T-helper 1 cell (primary cell): ENCODE results near the gene KCND3.
"Not testable (repeated sequence)": the region's sequence is repeated elsewhere in the genome, so short reads cannot be mapped to it uniquely, and the experiment has no call there.

ENCODE experiments used
- DNase-seq, 5 donors: peaks; one replicate each; pipeline ENCODE4 v3.0.0-alpha.2; 2012 to 2020

Gene KCND3

GRCh38 chr1:111762332-111762731, 227.1 kb downstream of the KCND3 start:
- DNase-seq, result no peak

- no peak for DNase-seq
These were observed 227.8 kb downstream of the KCND3 start for GRCh38 chr1:111761717-111762116.

DNA sequence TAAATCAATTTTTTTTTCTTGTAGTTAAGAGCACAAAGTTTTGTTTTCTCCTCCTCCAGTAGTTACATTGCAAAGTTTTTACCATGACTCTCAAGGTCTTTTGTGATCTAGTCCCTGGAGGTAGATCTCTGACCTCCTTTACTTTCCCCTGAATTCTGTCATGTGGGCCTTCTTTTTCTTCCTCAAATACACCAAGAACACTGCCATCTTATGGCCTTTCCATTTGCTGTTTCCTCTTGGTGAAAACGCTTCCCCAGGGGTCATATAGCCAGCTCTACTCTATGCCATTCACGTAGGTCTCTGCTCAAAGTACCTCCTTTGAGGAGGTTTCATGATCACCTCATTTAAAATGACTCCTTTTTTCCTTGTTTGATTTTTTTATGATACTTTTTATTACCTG, 231.1 kb downstream of the KCND3 start:
- DNase-seq, result no peak

DNA sequence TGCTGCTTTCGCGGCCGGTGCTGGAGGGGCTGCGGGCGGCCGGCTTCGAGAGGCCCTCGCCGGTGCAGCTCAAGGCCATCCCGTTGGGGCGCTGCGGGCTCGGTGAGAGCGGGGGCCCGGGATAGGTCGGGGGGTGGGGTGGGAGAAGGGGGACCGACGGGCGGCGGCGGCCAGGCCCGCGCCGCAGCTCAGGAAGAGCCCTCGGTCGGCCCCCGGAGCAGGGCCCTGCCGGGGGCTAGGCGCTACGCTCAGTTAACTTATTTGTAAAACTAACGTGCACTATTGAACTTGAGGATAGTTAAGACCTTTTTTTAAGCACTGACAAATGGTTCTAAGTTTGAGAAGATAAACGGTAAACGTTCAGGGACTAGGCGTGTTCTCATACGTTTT, 233.3 kb downstream of the KCND3 start:
- DNase-seq, result no peak

DNA sequence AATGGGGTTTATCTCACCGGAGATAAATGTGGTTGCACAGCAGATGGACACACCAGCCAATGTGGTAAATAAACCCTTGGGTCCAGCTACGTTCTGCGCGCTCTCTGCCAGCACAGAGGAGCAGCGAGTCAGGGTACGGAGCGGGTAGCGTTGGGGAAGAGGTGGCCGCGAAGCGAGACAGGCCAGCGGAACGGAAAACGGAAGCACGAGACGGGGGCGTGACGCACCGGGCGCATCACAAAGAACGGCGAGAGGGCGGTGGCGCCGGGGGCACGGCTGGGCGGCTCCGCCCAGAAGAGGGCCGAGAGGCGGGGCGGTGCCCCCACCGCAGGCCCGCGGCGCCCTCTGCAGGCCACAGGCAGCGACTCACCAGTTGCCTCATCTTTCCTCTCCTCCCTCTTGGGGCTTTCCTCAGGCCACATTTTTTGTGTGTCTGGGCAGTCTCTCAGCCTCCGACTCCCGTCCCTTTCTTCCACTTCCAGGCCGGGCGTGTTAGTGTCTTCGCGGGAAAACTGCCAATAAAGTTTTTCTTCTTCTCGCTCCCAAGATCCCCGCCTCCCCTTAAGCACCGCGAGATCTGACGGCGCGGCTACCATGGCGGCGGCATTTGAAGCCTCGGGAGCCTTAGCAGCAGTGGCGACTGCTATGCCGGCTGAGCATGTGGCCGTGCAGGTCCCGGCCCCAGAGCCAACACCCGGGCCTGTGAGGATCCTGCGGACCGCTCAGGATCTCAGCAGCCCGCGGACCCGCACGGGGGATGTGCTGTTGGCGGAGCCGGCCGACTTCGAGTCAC, 233.9 kb downstream of the KCND3 start, which contains the start of gene DDX20:
DDX20 (plus strand) TSS at position 571 of the 793 bp plus-strand sequence; CDS start at position 595, 24 bp downstream.
- DNase-seq, result peak; percentile 88 to 94 (median 92)

DNA sequence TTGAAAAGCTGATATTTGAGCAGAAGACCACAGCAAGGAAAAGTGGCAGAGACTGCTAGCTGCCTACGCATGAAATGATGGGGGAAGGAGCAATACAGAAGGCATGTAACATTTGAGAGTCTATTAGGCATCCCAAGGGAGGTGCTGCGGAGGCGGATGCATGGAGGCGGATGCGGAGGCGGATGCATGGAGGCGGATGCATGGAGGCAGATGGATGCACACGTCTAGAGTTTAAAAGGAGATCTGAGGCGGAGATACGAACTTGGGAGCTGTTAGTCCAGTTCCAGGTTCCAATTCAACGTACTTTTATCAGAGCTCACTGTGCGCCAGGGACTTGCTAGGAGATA, 234.5 kb downstream of the KCND3 start:
- DNase-seq, result peak in 2 of 5 donors; percentile 10 to 69

DNA sequence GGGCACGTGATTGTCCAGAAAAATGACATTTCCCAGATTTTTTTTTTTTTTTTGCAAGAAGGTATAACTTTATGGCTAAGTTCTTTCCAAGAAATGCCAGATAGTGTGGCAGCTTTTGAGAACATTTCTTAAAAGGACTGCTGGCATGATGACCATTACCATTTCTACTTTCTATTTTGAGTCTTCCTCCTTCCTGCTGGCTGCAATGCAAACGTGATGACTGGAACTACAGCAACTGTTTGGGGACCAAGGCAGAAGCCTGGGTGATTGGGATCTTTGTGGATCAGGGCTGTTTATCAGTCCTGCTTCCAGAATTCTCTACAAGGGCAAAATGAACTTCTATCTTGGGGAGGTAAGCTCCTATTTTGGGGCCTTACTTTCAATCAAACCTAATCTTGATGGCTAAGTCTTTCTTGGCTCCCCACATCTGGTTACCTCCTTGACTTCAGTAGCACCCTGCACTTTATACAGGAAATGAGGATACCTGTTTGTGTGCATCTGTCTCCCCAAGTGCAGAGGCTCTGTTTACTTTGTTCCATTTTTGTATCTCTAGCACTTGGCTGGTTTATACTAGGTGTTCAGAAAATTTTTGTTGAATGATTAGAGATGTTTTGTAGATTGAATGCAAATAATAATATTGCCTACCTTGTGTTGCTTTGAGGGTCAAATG, 237.4 kb downstream of the KCND3 start:
- no peak for DNase-seq

DNA sequence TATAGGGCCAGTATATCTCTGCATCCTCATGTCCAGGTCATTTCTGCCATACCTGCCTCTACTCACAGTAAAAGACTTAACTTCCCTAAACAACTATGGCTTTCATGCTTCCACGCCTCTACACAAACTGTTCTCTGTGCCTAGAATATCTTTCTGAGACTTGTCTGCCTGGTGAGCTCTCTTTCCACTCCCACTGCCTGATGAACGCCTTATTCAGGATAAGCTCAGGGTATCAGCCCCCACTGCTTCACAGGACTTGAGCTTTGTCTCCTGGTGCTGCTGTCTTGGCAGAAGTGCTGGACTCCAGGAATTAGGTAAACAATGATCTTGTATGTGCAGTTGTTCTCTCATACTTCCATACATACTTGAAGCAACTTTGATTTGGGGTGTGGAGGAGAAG, 238.6 kb downstream of the KCND3 start:
- no peak for DNase-seq

GRCh38 chr1:111749628-111750027, 239.8 kb downstream of the KCND3 start:
- no peak for DNase-seq

- DNase-seq, result no peak
These were observed 241.5 kb downstream of the KCND3 start for GRCh38 chr1:111747947-111748346.

DNA sequence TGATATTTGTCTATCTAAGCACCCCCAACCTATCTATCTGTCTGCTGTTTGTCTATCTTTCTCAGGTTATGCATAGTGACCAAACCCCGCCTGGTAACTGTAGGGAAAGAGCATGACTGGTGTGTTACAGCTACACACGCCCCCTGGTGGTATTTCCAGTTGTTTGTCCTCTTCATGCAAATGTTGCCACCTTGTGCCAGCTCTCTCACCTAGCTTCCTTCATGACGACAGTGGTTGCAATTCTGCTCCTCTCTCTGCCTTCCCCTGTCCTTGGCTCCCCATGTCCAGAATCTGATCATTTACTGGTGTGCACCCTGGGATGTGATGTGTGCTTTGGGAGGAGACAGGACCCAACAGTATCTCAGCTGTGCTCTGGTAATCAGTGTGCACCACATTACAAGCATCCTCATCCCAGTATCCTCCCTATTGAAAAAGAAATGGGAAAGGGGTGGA, 242.2 kb downstream of the KCND3 start:
- peak in 4 of 5 donors; percentile 38 to 85 (median 56) for DNase-seq

- no peak for DNase-seq
These were observed 242.9 kb downstream of the KCND3 start for GRCh38 chr1:111746614-111746999.

DNA sequence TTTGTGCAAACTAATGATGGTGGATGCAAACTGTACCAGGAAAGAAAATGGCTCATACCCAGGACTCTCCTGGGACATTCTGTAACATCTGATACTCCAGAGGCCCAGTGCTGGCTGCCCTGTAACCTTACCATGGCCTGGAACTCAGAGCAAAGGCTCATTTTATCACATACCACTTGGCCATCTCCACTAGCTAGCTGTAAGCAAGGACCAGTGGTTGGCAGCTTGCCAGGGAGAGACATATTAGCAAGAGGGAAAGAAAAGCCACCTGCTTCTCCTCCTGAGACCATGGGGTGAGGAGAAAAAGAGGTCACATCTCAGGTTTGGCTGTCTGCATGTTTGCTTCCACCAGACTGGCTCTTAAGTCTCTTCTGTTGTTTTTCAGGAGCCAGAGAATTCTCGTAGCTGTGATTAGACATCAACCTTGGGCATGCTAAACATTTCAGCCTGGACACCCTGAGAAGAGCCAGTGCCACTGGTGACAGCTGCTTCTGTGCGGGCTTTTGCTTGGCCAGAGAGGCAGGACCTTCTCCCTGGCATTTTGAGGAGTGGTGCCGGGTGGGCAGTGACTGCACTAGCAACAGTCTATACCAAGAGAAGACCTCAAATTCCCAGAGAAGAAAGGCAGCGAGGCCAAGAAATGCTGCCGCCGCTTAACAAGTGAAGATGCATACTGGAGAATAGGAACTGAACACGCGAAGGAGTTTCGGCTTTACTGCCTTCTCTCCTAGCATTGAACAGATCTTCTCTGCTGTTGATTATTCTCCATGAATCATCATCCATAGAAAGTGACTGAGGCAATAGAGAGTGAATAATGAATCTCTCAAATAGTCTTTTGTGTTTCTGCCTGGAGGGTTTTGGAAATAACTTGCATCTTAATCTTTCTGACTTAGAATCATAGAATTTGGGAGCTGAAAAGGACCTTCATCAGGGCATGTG, 243.5 kb downstream of the KCND3 start:
- no peak for DNase-seq

DNA sequence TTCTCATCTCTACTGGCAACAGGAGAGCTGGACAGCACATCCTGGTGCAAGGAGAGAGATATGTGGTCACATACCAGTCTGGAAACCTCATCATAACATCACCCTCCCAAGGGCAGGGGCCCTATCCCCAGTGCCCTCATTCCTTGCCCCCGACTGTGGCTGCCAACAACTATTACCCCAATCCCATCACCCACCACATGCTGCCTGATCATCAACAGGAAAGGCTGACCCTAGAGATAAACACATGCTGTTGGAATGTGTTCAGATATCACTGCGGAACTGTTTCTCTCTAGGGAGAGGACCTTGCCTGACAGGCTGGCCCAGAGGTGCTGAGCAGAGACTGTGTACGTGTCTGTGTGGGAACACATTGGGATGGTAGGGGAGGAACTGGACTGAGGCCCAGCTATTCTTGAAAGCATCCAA, 245.8 kb downstream of the KCND3 start:
- no peak for DNase-seq

DNA sequence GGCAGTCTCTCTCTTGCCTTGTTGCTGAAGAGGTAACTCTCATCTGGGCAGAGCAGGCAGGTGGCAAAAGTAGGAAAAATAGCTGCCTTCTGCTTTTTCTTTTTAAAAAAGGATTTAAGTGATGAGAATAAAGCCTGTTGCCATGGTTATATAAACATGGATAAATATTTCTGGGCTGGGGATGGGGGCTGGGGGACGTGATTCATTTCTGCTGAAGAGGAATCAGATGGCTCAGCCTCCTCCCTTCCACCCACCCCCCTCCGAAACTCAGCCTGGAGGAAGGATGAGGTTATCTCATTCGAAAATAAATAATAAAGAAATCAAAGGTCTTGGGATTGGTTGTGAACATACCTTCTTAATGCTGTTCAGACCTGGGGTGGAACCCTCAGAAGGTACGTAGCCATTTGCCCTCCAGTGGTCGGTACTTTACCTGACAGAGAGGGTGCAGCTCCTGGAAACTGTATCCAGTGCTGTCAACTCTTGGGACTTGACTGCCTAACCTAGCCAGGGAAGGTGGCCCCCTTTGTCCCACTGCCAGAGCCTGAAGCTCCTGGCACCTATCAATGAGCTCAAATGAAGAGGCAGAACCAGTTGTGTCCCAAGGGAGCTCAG, 246.4 kb downstream of the KCND3 start:
- DNase-seq, result no peak

DNA sequence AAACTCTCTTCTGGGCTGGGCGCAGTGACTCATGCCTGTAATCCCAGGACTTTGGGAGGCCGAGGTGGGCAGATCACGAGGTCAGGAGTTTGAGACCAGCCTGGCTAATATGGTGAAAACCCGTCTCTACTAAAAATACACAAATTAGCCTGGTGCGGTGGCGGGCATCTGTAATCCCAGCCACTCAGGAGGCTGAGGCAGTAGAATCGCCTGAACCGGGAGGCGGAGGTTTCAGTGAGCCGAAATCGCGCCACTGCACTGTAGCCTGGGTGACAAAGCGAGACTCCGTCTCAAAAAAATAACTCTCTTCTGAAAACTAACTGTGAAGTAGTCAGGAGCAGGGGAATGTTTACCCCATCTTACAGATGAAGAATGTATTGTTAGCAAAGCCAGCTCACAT, 247.2 kb downstream of the KCND3 start:
- DNase-seq, result not testable (repeated sequence)

DNA sequence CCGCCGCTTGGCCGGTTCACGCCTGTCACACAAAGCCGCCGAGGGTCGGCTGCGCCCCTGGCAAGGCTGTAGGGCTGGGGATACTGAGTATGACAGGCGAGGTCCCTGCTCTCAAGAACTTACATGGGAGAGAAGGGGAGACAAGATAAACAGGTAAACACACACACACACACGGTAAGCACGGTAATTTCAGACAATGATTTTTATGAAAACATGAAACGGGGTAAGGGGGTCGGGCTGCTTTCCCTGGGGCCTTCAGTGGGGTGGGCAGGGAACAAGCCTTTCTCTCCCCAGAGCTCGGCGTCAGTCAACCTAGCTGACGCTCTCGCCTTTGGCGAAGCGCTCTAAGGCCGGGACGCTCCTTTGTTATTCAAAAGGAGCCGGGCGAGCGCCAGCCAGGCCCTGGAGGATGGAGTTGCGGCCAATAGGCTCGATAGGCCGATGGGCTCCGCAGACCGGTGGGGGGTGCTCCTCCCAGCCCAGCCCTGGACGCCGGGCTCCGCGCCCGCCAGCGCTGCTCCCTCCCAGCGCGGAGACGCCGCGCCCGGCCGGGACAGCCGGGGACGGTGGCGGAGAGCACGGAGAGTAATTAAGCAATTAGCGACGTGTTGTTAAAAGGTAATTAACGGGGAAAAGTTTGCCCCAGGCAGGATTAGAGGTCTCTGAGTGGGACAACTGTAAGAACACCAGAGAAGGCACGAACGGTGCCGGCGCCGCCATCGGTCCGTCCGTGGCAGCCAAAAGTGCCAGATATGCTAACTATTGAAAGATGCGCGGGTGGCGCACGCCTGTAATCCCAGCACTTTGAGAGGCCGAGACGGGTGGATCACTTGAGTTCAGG, 249.3 kb downstream of the KCND3 start:
- DNase-seq, result peak in 1 of 5 donors; percentile 6

DNA sequence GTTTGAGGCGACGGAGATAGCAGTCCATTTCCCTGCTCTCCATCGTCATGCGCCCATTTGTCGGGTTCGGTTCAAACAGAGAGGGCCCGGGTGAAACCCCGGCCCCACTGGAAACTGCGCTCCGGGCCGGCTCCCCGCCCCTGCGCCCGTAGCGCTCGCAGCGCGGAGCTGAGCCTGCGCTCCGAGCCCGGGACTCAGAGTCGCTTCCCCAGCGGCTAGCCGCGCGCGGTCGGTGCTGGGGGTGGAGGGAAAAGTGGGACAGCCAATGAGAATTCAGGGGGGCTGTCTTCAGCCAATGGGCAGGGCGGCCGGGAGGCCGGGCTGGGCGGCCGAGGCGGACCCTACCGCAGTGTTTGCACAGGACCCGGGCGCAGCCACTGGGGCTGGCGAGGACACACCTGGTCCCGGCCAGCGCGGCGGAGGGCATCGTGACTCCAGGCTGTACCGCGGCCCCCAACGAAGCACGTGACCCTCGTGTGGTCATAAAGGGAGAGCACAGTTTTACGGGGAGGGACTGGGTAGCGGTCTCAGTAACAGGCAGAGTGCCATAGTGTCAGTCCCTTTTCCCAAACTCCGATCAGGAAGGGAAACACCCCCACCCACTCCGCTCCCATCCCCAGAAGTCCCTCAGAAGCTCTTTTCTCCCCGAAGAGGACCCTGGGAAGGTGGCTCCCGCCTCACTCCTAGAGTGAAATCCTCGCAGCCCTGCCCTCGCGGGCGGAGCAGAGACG, 250.1 kb downstream of the KCND3 start, which contains the start of gene INKA2:
INKA2 (minus strand) TSS at position 202 of the 731 bp plus-strand sequence; CDS start at position 49, 153 bp downstream.
- peak in 4 of 5 donors; percentile 39 to 84 (median 46) for DNase-seq

GRCh38 chr1:111738436-111739193, 250.9 kb downstream of the KCND3 start:
- DNase-seq, result peak in 4 of 5 donors; percentile 29 to 68 (median 40)

DNA sequence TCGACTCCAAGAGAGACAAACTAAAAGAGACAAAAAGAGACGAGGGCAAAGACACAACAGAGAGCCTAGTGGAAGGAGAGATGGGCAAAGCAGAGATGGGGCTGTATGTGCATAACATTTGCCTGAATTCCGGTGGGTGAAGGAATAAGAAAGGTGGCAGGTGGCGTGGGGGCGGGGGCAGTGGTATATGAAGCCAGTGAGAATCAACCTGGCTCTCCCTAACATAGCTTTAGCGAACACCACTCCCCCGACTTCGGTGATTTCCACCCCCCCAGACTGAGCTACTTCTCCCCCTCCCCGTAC, 251.4 kb downstream of the KCND3 start:
- DNase-seq, result no peak
